BE2C (cell line): ENCODE data around the gene RORC.

Source experiments
- DNase-seq: peaks from one replicate; pipeline ENCODE4 v3.0.0-alpha.2; 2020
- H3K27me3 ChIP-seq: fragments of 250-450 bp; sonication (Bioruptor Pico); 2 replicates; pipeline ENCODE4 v1.5.1; 2020; ENCODE audit warnings: mild to moderate bottlenecking
- H3K36me3 ChIP-seq: fragments of 250-450 bp; sonication (Bioruptor Pico); 2 replicates; pipeline ENCODE4 v1.5.1; 2020; ENCODE audit warnings: mild to moderate bottlenecking
- H3K4me1 ChIP-seq: fragments of 250-450 bp; sonication (Bioruptor Pico); 2 replicates; pipeline ENCODE4 v1.5.1; 2020
- H3K4me3 ChIP-seq: 2 replicates; pipeline ENCODE4 v1.5.1; 2011; ENCODE audit warnings: low read depth, low read length
- H3K9me3 ChIP-seq: fragments of 250-450 bp; sonication (Bioruptor Pico); 2 replicates; pipeline ENCODE4 v1.5.1; 2020
- TF ChIP-seq, protein P1 (sequence below): IDR thresholded peaks from 2 replicates; pipeline ENCODE4 v1.5.1; 2012; ENCODE audit warnings: mild to moderate bottlenecking, low read depth, low read length

The RORC gene

DNA sequence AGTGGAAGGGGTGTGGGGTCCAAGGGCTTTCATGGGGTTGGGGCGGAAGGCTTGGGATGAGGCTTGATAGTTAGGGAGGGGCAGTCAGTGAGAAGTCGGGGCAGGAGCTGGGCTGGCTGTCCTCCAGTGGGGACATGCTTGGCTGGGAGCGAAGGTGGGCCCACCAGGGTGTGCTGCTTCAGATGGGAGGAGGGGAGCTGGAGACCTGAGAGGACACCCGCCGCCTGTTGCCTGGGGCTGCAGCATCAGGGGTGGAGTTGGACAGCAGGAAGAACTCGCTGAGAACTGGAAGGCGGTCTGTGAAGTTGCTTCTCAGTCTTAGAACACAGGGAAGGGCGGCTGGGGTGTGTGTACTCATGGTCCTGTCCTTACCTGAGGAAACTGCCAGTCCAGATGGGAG, 20.3 kb upstream of the RORC start:
- TF ChIP-seq, protein P1, sequence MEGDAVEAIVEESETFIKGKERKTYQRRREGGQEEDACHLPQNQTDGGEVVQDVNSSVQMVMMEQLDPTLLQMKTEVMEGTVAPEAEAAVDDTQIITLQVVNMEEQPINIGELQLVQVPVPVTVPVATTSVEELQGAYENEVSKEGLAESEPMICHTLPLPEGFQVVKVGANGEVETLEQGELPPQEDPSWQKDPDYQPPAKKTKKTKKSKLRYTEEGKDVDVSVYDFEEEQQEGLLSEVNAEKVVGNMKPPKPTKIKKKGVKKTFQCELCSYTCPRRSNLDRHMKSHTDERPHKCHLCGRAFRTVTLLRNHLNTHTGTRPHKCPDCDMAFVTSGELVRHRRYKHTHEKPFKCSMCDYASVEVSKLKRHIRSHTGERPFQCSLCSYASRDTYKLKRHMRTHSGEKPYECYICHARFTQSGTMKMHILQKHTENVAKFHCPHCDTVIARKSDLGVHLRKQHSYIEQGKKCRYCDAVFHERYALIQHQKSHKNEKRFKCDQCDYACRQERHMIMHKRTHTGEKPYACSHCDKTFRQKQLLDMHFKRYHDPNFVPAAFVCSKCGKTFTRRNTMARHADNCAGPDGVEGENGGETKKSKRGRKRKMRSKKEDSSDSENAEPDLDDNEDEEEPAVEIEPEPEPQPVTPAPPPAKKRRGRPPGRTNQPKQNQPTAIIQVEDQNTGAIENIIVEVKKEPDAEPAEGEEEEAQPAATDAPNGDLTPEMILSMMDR: no peak
- no peaks in the 10 kb centered on the region for H3K36me3 ChIP-seq
- H3K4me1 ChIP-seq: peaks cover 7% of the 10 kb centered on the region
- no peaks in the 10 kb centered on the region for H3K9me3 ChIP-seq
- H3K4me3 ChIP-seq: no peak overlapping the region
- DNase-seq: no peak
- no peaks in the 10 kb centered on the region for H3K27me3 ChIP-seq

DNA sequence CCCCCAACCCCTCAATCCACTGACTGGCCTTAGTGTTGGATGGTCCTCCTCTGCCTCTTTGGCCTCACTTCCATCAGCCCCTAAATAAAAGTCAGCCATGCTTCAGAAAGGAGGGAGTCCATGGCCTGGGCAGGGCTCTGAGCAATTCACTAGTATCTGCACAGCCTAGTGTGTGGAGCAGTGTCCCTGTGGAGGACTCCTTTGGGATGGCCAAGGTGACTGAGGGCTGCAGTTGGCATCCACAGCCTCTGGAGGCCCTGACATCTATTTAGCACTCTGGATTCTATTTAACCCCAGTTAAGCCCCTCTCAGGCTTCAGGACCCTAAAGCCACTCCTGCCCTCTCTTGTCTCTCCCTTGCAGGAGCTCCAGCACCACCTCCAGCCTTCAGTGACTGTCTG, 18.3 kb upstream of the RORC start:
- Histone ChIP-seq H3K27me3 (no peaks in the 10 kb centered on the region), H3K4me1 (peaks cover 7% of the 10 kb centered on the region), H3K9me3 (no peaks in the 10 kb centered on the region), H3K36me3 (no peaks in the 10 kb centered on the region), H3K4me3 (no peak overlapping the region)
- TF ChIP-seq, protein P1: no peak
- DNase-seq: no peak

- TF ChIP-seq, protein P1: no peak
- H3K4me3 ChIP-seq: no peak overlapping the region
- no peaks in the 10 kb centered on the region for H3K9me3 ChIP-seq
- H3K4me1 ChIP-seq: peaks cover 7% of the 10 kb centered on the region
- H3K27me3 ChIP-seq: no peaks in the 10 kb centered on the region
- no peaks in the 10 kb centered on the region for H3K36me3 ChIP-seq
- no peak for DNase-seq
Measured at GRCh38 chr1:151849126-151849525, 17.5 kb upstream of the RORC start.

GRCh38 chr1:151847867-151848596, 16.4 kb upstream of the RORC start:
- H3K4me3 ChIP-seq: no peak overlapping the region; the same call in 1 of the 2 replicates
- peak; percentile 45 for DNase-seq
- H3K36me3 ChIP-seq: no peaks in the 10 kb centered on the region
- peaks cover 7% of the 10 kb centered on the region for H3K4me1 ChIP-seq
- TF ChIP-seq, protein P1: no peak
- H3K27me3 ChIP-seq: no peaks in the 10 kb centered on the region
- no peaks in the 10 kb centered on the region for H3K9me3 ChIP-seq

DNA sequence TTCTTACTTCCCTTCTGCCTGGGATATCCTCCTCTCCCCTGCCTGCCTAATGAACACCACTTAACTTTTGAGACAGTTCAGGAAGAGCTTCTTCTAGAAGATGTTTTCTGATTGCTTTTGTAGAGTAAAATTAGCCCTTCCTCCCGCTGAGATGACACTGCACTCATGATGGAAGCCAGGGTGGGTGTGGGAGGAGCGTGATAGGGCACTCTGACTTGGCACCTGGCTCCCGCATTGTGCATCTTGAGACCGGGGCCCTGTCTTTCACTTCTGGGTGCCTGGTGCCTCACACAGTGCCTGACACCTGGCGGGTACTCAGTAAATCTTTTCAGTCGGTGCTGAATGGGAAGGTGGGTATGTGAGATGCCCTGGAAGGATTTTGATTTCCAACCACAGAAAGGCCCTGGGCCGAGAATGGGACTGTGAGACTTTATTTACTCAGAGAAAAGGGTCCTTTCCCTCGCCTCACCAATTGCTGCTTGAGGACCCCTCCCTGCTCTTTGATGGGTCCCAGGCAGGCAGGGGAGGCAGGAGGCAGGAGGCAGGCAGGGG, 15.2 kb upstream of the RORC start:
- TF ChIP-seq, protein P1: no peak

GRCh38 chr1:151846062-151846568, 14.5 kb upstream of the RORC start:
- Histone ChIP-seq H3K9me3 (no peaks in the 10 kb centered on the region), H3K4me1 (peaks cover 7% of the 10 kb centered on the region), H3K27me3 (no peaks in the 10 kb centered on the region), H3K36me3 (no peaks in the 10 kb centered on the region), H3K4me3 (no peak overlapping the region)
- no peak for DNase-seq
- TF ChIP-seq, protein P1: no peak; the same call in 1 of the 2 replicates

More for the DNA sequence above, 15.2 kb upstream of the RORC start:
- Histone ChIP-seq H3K4me3 (no peak overlapping the region), H3K27me3 (no peaks in the 10 kb centered on the region), H3K4me1 (peaks cover 7% of the 10 kb centered on the region), H3K36me3 (no peaks in the 10 kb centered on the region), H3K9me3 (no peaks in the 10 kb centered on the region)
- no peak for DNase-seq
